Neural cell (in vitro differentiated cells): ENCODE measurements around the gene HUNK. TPM values are rescaled to one million over a fixed set of nuclear protein-coding genes. Genes with fewer than 3 reads are reported as not detected.
A peak's percentile ranks its signal among the peaks of the same experiment; 100 is the strongest.

Experiments used
- H2AFZ ChIP-seq: fragments of 200-600, 300-800 bp; sonication (generic), shearing (Covaris generic); 2 replicates; pipeline ENCODE4 v1.6.0; 2014; ENCODE audit warnings: low read depth, mild to moderate bottlenecking, antibody characterized with exemption, low read length, moderate library complexity
- H3F3A ChIP-seq: fragments of 200-600 bp; shearing (Covaris generic); 2 replicates; pipeline ENCODE4 v1.6.1; 2016; ENCODE audit warnings: mild to moderate bottlenecking, moderate library complexity, mixed read lengths, antibody characterized with exemption, low read length; ENCODE audit not compliant: insufficient read depth, poor library complexity, severe bottlenecking
- H3K27ac ChIP-seq: fragments of 200-600, 300-800 bp; sonication (generic), shearing (Covaris generic); 2 replicates; pipeline ENCODE4 v1.5.1; 2014; ENCODE audit warnings: mild to moderate bottlenecking, low read length, moderate library complexity
- H3K27me3 ChIP-seq: fragments of 300-800, 200-600 bp; sonication (generic), shearing (Covaris generic); 2 replicates; pipeline ENCODE4 v1.6.0; 2014; ENCODE audit warnings: mild to moderate bottlenecking, low read depth, low read length, moderate library complexity; ENCODE audit not compliant: insufficient read depth
- H3K36me3 ChIP-seq: fragments of 300-800, 200-600 bp; sonication (generic), shearing (Covaris generic); 2 replicates; pipeline ENCODE4 v1.5.1; 2014; ENCODE audit warnings: mild to moderate bottlenecking, antibody characterized with exemption, low read length, moderate library complexity; ENCODE audit not compliant: insufficient read depth
- H3K4me2 ChIP-seq: fragments of 300-800, 200-600 bp; sonication (generic), shearing (Covaris generic); 2 replicates; pipeline ENCODE4 v1.6.0; 2014; ENCODE audit warnings: mild to moderate bottlenecking, low read length
- H3K4me3 ChIP-seq: fragments of 300-800, 200-600 bp; sonication (generic), shearing (Covaris generic); 2 replicates; pipeline ENCODE4 v1.5.1; 2014; ENCODE audit warnings: mild to moderate bottlenecking, low read length, moderate library complexity
- H3K79me2 ChIP-seq: fragments of 200-600 bp; shearing (Covaris generic); replicated peaks from 2 replicates; pipeline ENCODE4 v1.6.0; 2014; ENCODE audit warnings: mild to moderate bottlenecking, low read length, moderate library complexity; ENCODE audit not compliant: insufficient read depth
- H3K9ac ChIP-seq: fragments of 300-800, 200-600 bp; sonication (generic), shearing (Covaris generic); 2 replicates; pipeline ENCODE4 v1.6.1; 2016; ENCODE audit warnings: mild to moderate bottlenecking, low read length, mixed read lengths
- H3K9me2 ChIP-seq: fragments of 200-600 bp; shearing (Covaris generic); 2 replicates; pipeline ENCODE4 v1.6.1; 2016; ENCODE audit warnings: mild to moderate bottlenecking, low read length, mixed read lengths; ENCODE audit not compliant: insufficient read depth
- H3K9me3 ChIP-seq: fragments of 200-600, 300-800 bp; sonication (generic), shearing (Covaris generic); 2 replicates; pipeline ENCODE4 v1.6.1; 2016; ENCODE audit warnings: mild to moderate bottlenecking, mixed run types, low read length, moderate library complexity, mixed read lengths
- H4K20me1 ChIP-seq: fragments of 200-600 bp; shearing (Covaris generic); 2 replicates; pipeline ENCODE4 v1.6.1; 2016; ENCODE audit warnings: mild to moderate bottlenecking, mixed run types; ENCODE audit not compliant: insufficient read depth
- EP300 ChIP-seq: fragments of 450-650 bp; conservative IDR thresholded peaks from 2 replicates; pipeline ENCODE4 v1.6.1; 2014; ENCODE audit warnings: antibody characterized with exemption, mild to moderate bottlenecking, moderate library complexity; ENCODE audit not compliant: poor library complexity, severe bottlenecking
- EZH2 ChIP-seq: fragments of 200-600, 300-800 bp; shearing (Covaris generic), sonication (generic); IDR thresholded peaks from 2 replicates; pipeline ENCODE4 v1.6.1; 2014; ENCODE audit warnings: antibody characterized with exemption, low read length, borderline replicate concordance, mild to moderate bottlenecking; ENCODE audit not compliant: insufficient read depth, poor library complexity, severe bottlenecking
- MXI1 ChIP-seq: fragments of 450-650 bp; conservative IDR thresholded peaks from 2 replicates; pipeline ENCODE4 v1.6.1; 2014; ENCODE audit warnings: antibody characterized with exemption, mild to moderate bottlenecking; ENCODE audit not compliant: poor library complexity, severe bottlenecking
- POLR2AphosphoS5 ChIP-seq: IDR thresholded peaks from 2 replicates; pipeline ENCODE4 v1.6.1; 2012
- RAD21 ChIP-seq: fragments of 450-650 bp; conservative IDR thresholded peaks from 2 replicates; pipeline ENCODE4 v1.6.1; 2014; ENCODE audit warnings: antibody characterized with exemption, mild to moderate bottlenecking, moderate library complexity
- SMC3 ChIP-seq: fragments of 450-650 bp; conservative IDR thresholded peaks from 2 replicates; pipeline ENCODE4 v1.6.1; 2014; ENCODE audit warnings: antibody characterized with exemption, mild to moderate bottlenecking, moderate library complexity; ENCODE audit not compliant: poor library complexity
- TAF1 ChIP-seq: IDR thresholded peaks from 2 replicates; pipeline ENCODE4 v1.6.1; 2012; ENCODE audit warnings: low read depth
- polyA plus RNA-seq: library from polyadenylated mRNA; depleted of rRNA; stranded (reverse); fragments of >200 nt; gene quantifications from 2 replicates; pipeline ENCODE4 v1.2.3, GENCODE V29; 2014
- TF ChIP-seq, protein P1 (sequence below): IDR thresholded peaks from 2 replicates; pipeline ENCODE4 v1.6.1; 2012; ENCODE audit warnings: borderline replicate concordance
- TF ChIP-seq, protein P2 (sequence below): fragments of 450-650 bp; IDR thresholded peaks from 2 replicates; pipeline ENCODE4 v1.5.1; 2014; ENCODE audit warnings: antibody characterized with exemption, mild to moderate bottlenecking, moderate library complexity; ENCODE audit not compliant: poor library complexity, severe bottlenecking

Gene HUNK
- polyA plus RNA-seq, 1 donor from 2014 or later: 9.3 TPM

DNA sequence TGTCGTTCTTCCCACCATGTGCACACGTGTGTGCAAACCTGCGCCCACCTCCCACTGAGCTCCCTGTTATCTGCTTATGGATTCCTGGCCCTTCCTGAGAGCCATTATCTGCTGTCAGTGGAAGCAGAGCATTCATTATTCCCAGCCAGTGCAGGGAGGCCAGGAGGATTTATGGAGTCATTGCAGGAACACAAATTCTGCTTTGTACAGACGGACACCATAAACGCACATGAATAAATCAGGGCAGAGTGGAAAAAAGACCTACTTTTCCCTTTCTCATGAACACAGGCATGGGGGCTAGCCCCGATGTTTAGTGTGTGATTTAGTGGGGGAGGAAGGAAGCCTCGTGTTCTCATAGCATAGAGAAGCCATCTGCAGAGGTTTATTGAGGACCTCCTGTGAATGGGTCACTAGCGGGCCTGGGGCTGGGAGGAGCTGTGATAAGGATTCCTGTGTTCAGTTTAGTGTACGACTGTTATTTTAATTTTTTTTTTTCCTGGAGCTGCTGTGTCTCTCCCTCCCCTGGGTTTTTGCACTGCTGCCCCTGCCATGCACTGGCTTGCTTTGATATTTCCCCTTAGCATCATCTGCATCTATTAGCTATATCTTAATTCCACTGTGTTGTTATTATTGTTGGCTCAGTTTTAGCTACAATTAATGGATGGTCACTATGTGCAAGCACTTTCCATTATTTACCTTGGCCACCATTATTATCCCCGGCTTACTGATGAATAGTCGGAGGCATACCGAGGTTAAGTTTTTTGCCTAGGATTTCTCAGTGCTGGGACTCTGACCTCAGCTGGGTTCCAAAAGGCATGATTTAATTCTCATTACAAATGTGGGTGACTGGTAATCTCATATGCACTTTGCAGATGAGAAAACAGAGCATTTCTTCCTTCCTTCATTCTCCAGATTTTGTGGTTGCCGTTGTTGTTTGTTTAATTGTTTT lies 33.0 kb downstream of the HUNK start:
- Histone ChIP-seq H3K9me3 (no peaks in the 10 kb centered on the region), H3F3A (no peaks in the 10 kb centered on the region), H3K9me2 (no peaks in the 10 kb centered on the region), H4K20me1 (no peaks in the 10 kb centered on the region), H3K27me3 (peaks cover 3% of the 10 kb centered on the region), H3K79me2 (peaks cover 7% of the 10 kb centered on the region), H3K9ac (peak overlapping the region; percentile 36), H3K4me2 (no peak overlapping the region), H3K4me3 (peak overlapping the region; percentile 33), H3K36me3 (no peaks in the 10 kb centered on the region), H2AFZ (no peak overlapping the region), H3K27ac (peak overlapping the region; percentile 17)
- TF ChIP-seq POLR2AphosphoS5 (peak; percentile 70), TAF1 (no peak), RAD21 (no peak)
- TF ChIP-seq, protein P1, sequence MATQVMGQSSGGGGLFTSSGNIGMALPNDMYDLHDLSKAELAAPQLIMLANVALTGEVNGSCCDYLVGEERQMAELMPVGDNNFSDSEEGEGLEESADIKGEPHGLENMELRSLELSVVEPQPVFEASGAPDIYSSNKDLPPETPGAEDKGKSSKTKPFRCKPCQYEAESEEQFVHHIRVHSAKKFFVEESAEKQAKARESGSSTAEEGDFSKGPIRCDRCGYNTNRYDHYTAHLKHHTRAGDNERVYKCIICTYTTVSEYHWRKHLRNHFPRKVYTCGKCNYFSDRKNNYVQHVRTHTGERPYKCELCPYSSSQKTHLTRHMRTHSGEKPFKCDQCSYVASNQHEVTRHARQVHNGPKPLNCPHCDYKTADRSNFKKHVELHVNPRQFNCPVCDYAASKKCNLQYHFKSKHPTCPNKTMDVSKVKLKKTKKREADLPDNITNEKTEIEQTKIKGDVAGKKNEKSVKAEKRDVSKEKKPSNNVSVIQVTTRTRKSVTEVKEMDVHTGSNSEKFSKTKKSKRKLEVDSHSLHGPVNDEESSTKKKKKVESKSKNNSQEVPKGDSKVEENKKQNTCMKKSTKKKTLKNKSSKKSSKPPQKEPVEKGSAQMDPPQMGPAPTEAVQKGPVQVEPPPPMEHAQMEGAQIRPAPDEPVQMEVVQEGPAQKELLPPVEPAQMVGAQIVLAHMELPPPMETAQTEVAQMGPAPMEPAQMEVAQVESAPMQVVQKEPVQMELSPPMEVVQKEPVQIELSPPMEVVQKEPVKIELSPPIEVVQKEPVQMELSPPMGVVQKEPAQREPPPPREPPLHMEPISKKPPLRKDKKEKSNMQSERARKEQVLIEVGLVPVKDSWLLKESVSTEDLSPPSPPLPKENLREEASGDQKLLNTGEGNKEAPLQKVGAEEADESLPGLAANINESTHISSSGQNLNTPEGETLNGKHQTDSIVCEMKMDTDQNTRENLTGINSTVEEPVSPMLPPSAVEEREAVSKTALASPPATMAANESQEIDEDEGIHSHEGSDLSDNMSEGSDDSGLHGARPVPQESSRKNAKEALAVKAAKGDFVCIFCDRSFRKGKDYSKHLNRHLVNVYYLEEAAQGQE: peak; percentile 95

DNA sequence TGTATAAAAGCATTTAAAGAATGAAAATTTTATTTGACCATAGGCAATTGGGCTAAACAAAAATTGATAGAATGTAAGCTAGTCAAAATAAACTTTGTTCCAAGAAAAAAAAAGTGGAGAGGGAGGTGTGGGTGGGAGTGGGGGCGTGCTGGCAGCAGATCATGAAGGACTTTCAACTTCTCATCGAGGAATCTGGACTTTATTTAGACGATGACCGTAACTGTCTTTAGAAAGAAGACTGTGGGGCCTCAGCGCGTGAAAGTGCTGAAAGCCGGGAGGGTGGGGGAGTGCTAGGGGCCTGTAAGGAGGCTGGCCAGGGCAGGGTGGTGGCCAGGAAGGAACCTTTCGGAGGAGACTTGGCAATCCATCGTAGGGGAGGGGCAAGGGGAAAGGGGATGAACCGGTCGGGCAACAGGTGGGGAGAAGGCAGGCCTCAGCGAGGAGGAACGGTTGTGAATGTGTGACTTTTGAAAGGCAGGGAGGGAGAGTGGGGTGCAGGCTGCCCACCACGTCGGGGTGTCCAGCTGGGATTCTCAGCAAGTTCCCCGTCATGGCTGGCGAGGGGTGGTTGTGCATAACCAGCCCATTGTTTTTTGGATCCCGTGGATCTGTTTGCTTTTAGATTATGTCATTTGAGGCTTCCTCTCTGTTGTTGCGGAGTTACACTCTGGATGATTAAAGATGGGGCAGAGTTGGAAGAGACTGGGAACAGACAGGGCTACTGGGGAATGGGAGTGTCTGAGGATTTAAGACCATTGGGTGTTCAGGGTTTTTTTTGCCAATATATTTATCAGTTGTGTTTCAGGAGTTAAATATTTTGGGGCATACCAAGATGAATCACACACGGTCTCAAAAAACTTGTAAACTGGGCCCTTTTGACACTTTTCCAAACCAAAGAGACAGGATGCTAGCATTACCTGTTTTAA lies 35.5 kb downstream of the HUNK start:
- Histone ChIP-seq H3K27me3 (peaks cover 3% of the 10 kb centered on the region), H3K9me3 (no peaks in the 10 kb centered on the region), H3K4me3 (peak overlapping the region; percentile 57), H3K9ac (peak overlapping the region; percentile 47), H3F3A (no peaks in the 10 kb centered on the region), H3K79me2 (peaks cover 3% of the 10 kb centered on the region), H3K27ac (peak overlapping the region; percentile 33), H3K9me2 (no peaks in the 10 kb centered on the region), H3K36me3 (no peaks in the 10 kb centered on the region), H2AFZ (no peak overlapping the region), H4K20me1 (no peaks in the 10 kb centered on the region), H3K4me2 (peak overlapping the region; percentile 52)
- TF ChIP-seq, protein P1: no peak
- TF ChIP-seq RAD21: no peak
- no peak for TF ChIP-seq TAF1
- no peak for TF ChIP-seq SMC3
- TF ChIP-seq, protein P2, sequence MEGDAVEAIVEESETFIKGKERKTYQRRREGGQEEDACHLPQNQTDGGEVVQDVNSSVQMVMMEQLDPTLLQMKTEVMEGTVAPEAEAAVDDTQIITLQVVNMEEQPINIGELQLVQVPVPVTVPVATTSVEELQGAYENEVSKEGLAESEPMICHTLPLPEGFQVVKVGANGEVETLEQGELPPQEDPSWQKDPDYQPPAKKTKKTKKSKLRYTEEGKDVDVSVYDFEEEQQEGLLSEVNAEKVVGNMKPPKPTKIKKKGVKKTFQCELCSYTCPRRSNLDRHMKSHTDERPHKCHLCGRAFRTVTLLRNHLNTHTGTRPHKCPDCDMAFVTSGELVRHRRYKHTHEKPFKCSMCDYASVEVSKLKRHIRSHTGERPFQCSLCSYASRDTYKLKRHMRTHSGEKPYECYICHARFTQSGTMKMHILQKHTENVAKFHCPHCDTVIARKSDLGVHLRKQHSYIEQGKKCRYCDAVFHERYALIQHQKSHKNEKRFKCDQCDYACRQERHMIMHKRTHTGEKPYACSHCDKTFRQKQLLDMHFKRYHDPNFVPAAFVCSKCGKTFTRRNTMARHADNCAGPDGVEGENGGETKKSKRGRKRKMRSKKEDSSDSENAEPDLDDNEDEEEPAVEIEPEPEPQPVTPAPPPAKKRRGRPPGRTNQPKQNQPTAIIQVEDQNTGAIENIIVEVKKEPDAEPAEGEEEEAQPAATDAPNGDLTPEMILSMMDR: no peak
- TF ChIP-seq EZH2: no peak
- no peak for TF ChIP-seq MXI1
- TF ChIP-seq EP300: no peak
- no peak for TF ChIP-seq POLR2AphosphoS5
